Activated CD8-positive, alpha-beta memory T cell treated with anti-CD3 and anti-CD28 coated beads for 1 hour (primary cell): ENCODE results near the gene VWA2.
"Not testable (repeated sequence)": the region's sequence is repeated elsewhere in the genome, so short reads cannot be mapped to it uniquely, and the experiment has no call there.

Experiments used
- DNase-seq, 2 donors: peaks; one replicate each; pipeline ENCODE4 v3.0.0-alpha.2; 2020; ENCODE audit warnings: low read depth in 1 of 2; ENCODE audit errors: extremely low read depth in 1 of 2

The VWA2 gene

GRCh38 chr10:114313866-114314265 lies 74.8 kb downstream of the VWA2 start:
- DNase-seq: no peak

GRCh38 chr10:114315566-114316420 lies 76.7 kb downstream of the VWA2 start:
- no peak for DNase-seq

DNA sequence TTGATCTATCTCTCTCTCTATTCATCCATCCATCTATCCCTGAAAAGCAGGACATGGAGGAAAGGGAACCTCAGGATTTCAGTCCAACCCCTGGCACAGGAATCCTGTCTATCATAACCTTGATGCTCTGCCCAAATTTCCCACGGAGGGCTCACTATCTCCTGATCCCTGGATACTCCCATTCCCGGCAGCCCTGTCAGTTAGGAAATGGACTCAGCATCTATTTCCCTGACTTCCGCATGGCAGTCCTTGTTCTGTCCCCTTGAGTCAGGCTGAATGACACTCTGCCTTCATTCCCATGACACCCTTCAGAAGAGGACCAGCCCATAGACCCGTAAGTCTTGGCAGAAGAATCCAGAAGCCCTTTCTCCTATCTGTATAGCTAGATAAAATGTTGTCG lies 77.7 kb downstream of the VWA2 start:
- no peak for DNase-seq

- no peak for DNase-seq
Measured at GRCh38 chr10:114319406-114320248, 80.6 kb downstream of the VWA2 start.

DNA sequence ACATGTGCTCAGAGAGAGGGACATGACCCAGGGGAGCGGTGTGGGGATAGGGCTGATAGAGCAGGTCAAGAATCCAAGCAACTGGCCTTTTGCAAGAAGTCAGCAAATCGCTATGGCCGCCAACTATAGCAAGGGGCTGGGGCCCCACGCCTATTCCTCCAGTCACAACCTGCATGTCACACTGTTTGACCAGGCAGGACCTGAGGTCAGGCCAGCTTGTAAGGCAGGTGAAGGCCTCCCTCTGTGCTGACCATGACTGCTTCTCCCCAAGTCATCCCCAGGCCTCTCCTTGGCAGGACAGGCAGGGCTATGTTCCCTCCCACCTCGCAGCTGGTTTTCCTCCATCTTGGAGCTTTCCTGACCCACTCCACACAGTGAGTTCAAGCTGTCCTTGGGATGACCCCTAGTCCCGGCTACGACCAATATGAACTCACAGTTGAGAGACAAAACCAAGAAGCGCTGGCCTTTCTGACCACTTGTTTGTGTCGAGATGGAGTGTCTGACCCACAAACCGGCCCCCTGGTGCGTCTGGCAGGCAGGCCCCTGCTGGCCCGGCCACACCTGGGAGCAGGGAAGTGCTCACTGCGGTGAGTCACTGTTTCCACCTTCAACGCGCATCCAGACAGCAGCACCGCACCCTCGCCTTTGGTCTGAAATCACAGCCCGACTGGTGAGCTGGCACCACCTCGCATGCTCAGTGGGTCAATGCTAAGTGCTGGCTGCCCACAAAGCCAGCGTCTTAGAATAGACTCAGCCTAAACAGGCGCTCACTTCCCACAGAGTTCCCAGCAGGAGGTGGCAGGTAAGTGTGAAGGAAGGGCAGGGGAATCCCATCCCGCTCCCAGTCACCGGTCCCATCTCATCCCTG lies 81.4 kb downstream of the VWA2 start:
- DNase-seq: no peak

GRCh38 chr10:114322344-114322743 lies 83.3 kb downstream of the VWA2 start:
- DNase-seq: no peak

- DNase-seq: no peak
Measured at GRCh38 chr10:114323023-114323422, 84.0 kb downstream of the VWA2 start.

- no peak for DNase-seq
Measured at GRCh38 chr10:114326795-114327194, 87.7 kb downstream of the VWA2 start.

GRCh38 chr10:114327537-114328440 lies 88.7 kb downstream of the VWA2 start:
- DNase-seq: no peak

GRCh38 chr10:114328441-114328812 lies 89.4 kb downstream of the VWA2 start:
- DNase-seq: no peak

DNA sequence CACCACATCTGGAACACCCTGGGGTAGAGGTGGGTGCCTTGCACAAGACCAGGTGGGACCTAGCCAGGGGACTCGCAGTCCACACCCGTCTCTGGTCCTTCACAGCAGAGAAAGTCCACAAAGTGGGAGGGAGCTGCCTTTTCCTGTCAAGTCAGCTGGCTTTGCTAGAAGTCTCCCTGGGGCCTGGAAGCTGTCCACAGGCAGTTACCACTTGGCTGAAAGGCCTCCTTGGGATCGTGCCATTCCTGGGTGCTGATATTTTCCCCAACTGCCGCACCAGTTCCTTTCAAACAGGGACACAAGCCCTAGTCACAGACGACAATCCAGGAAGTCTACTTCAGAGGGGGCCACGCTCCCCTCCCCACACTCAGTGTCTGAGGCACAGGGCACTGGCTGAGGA lies 89.8 kb downstream of the VWA2 start:
- DNase-seq: no peak

DNA sequence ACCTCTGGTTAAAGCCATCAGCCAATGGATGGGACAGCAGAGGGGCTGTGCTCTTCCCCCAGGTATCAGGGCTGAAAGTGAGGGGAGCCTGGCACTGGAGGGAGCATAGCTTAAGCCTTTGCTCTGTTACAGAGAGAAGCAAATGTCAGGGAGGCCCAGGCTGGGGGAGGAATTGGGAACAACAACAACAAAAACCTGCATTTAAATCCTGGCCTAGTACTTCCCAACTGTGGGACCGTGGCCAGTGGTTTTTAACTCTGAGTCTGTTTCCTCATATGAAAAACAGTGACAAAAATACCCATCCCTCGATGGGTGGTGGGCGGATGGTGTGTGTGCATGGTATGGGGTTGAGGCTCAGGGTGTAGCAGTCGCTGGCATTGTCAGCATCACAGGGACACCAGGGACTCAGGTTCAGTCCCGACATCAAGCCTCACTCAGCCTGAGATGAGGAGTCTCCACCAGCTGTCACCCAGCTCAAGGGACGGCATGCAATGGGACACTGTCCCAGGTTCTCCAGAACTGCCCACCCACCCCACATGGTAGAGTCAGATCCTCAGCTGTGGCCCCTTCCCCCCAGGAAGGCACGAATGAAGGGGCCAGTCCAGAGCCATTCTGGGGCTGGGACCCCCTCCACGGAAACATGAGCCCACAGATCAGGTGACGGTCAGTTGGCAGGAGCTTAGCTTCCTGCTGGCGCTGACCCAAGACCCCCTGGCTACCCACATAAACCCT lies 90.7 kb downstream of the VWA2 start:
- DNase-seq: no peak

GRCh38 chr10:114332301-114333192 lies 93.5 kb downstream of the VWA2 start:
- no peak for DNase-seq

DNA sequence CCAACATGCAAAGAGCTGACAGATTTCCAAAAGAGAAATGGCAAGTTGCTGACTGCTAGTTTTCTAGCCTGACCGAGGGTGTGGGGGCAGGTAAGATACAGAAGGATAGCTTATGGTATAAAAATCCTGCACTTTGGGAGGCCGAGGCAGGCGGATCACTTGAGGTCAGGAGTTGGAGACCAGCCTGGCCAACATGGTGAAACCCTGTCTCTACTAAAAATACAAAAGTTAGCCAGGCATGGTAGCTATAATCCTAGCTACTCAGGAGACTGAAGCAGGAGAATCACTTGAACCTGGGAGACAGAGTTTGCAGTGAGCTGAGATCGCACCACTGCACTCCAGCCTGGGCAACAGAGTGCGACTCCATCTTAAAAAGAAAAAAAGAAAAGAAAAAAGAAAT lies 94.4 kb downstream of the VWA2 start:
- DNase-seq: not testable (repeated sequence)

DNA sequence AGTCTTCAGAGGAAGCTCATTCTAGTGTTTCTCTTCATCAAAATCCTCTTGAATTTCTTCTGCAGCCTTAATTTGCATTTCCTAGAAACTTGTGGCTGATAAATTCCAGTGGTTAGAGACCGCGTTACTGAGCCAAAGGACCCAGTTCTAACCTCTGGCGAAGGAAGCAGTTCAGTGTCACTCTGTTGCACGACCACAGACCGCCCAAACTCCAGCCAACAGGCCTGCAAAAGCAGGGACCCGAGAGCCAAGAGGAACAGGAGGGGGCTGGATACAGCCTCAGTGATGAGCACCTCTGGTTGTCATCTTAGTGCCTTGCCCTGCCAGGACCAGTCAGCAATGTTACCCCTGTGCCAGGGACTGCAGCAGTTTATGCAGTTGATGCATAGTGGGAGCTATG lies 95.2 kb downstream of the VWA2 start:
- DNase-seq: no peak

DNA sequence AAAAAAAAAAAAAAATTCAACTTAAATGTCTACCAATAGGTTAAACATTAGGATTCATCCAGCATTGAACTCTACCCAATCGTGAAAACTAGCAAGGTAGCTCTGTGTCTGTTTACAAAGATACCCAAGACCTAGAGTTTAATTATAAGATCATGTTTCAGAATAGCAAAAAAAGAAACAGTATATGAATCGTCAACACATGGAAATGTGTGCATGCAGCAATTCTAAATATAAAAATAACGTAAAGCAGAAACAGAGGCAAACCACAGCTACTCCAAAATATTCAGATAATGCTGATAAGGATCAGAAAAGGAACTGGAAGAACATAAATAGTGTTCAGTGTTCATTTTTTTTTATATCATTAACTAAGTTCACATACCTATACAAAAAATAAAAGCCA lies 96.6 kb downstream of the VWA2 start:
- no peak for DNase-seq

- DNase-seq: no peak
Measured at GRCh38 chr10:114336823-114337509, 97.9 kb downstream of the VWA2 start.
